Ramos (cell line): Measurements from ENCODE around the gene CLIP1.
"Not testable (repeated sequence)": the region's sequence is repeated elsewhere in the genome, so short reads cannot be mapped to it uniquely, and the experiment has no call there.

Experiments
- in situ Hi-C: fragments of 300-500 bp; cut with MboI; formaldehyde crosslinking; loops from one replicate; pipeline ENCODE4 v1.14.3; 2022; ENCODE audit warnings: low sequenced_read_pairs; ENCODE audit not compliant: unreplicated experiment

Gene CLIP1

GRCh38 chr12:122421821-122422729 lies at the start of gene CLIP1:
Gene CLIP1 (minus strand): TSS chr12:122422669. CDS start chr12:122380452, 42,217 bp downstream.
- in situ Hi-C loops = no loop called here

GRCh38 chr12:122471324-122472226 lies 49.1 kb upstream of the CLIP1 start:
- in situ Hi-C loops = no loop called here

- in situ Hi-C loops = not testable (repeated sequence)
Measured at GRCh38 chr12:122470576-122470975, 48.1 kb upstream of the CLIP1 start.

- in situ Hi-C loops = not testable (repeated sequence)
Measured at GRCh38 chr12:122469856-122470255, 47.4 kb upstream of the CLIP1 start.

GRCh38 chr12:122467983-122468382 lies 45.5 kb upstream of the CLIP1 start:
- in situ Hi-C loops = no loop called here

- in situ Hi-C loops = not testable (repeated sequence)
Measured at GRCh38 chr12:122464317-122465042, 42.0 kb upstream of the CLIP1 start.

GRCh38 chr12:122460641-122461040 lies 38.2 kb upstream of the CLIP1 start:
- in situ Hi-C loops = no loop called here

GRCh38 chr12:122460061-122460460 lies 37.6 kb upstream of the CLIP1 start:
- in situ Hi-C loops = no loop called here

GRCh38 chr12:122459211-122459610 lies 36.7 kb upstream of the CLIP1 start:
- in situ Hi-C loops = no loop called here

GRCh38 chr12:122458105-122459035 lies 35.9 kb upstream of the CLIP1 start:
- in situ Hi-C loops = no loop called here

- in situ Hi-C loops = no loop called here
Measured at GRCh38 chr12:122457627-122458026, 35.2 kb upstream of the CLIP1 start.

GRCh38 chr12:122454739-122455138 lies 32.3 kb upstream of the CLIP1 start:
- in situ Hi-C loops = no loop called here

GRCh38 chr12:122454250-122454721 lies 31.8 kb upstream of the CLIP1 start:
- in situ Hi-C loops = no loop called here

GRCh38 chr12:122452701-122453285 lies 30.3 kb upstream of the CLIP1 start:
- in situ Hi-C loops = no loop called here

- in situ Hi-C loops = no loop called here
Measured at GRCh38 chr12:122449317-122449716, 26.8 kb upstream of the CLIP1 start.

- in situ Hi-C loops = not testable (repeated sequence)
Measured at GRCh38 chr12:122447825-122448224, 25.4 kb upstream of the CLIP1 start.

- in situ Hi-C loops = not testable (repeated sequence)
Measured at GRCh38 chr12:122446390-122446789, 23.9 kb upstream of the CLIP1 start.

GRCh38 chr12:122444071-122444470 lies 21.6 kb upstream of the CLIP1 start:
- in situ Hi-C loops = not testable (repeated sequence)

GRCh38 chr12:122438822-122439221 lies 16.4 kb upstream of the CLIP1 start:
- in situ Hi-C loops = not testable (repeated sequence)
